Type B pancreatic cell (in vitro differentiated cells): ENCODE results near the gene ZMIZ1. TPM values are rescaled to one million over a fixed set of nuclear protein-coding genes. Genes with fewer than 3 reads are reported as not detected.

ENCODE experiments used
- DNase-seq: peaks from one replicate; pipeline ENCODE4 v3.0.0; 2021; ENCODE audit warnings: mixed read lengths; ENCODE audit not compliant: unreplicated experiment; ENCODE audit errors: extremely low spot score
- H3K27ac Mint-ChIP-seq: 2 replicates; pipeline ENCODE4 v1.8.0; 2021; ENCODE audit warnings: mild to moderate bottlenecking, mixed read lengths
- H3K27me3 Mint-ChIP-seq: 2 replicates; pipeline ENCODE4 v1.8.0; 2021; ENCODE audit warnings: mixed read lengths
- H3K36me3 Mint-ChIP-seq: 2 replicates; pipeline ENCODE4 v1.8.0; 2021; ENCODE audit warnings: mixed read lengths
- H3K4me1 Mint-ChIP-seq: one replicate; pipeline ENCODE4 v1.8.0; 2021; ENCODE audit warnings: mixed read lengths; ENCODE audit not compliant: unreplicated experiment
- H3K4me3 Mint-ChIP-seq: 2 replicates; pipeline ENCODE4 v1.8.0; 2021; ENCODE audit warnings: mild to moderate bottlenecking, mixed read lengths
- H3K9me3 Mint-ChIP-seq: 2 replicates; pipeline ENCODE4 v1.8.0; 2021; ENCODE audit warnings: mixed read lengths
- CTCF ChIP-seq: fragments of 200-600 bp; sonication (generic); conservative IDR thresholded peaks from 2 replicates; pipeline ENCODE4 v1.5.0; 2021; ENCODE audit warnings: antibody characterized with exemption, mild to moderate bottlenecking
- total RNA-seq: library from RNA; stranded (reverse); gene quantifications from 2 replicates; pipeline ENCODE4 v1.2.1, GENCODE V29; 2021; ENCODE audit warnings: low replicate concordance

Gene ZMIZ1
- total RNA-seq, 1 donor from 2014 or later, result 102 TPM

DNA sequence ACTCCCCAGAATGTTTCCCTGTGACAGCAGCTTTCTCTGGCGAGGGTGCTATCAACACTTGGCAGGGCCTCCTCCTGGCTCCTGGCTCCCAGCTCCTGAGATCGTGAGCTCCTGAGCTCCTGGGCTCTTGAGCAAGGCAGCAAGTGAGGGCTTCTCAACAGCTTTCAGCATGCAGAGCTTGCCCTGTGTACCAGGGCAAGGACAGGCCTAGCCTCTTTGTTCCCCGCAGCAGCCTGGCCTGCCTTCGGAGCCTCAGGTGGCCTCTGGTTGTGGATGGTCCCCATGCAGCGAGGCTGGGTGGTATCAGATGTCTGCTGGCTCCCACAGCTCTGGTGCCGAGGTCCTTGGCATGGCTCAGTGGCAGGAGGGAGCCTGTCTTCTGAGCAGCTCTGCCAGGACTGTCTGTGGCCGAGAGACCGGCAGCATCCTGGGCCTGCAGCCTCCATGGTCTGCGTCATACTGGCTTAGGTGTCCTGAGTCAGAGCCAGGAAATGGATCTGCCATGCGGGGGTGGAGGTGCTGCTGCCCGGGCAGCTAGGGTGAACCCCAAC lies 44.2 kb downstream of the ZMIZ1 start:
- peaks cover 10% of the 10 kb centered on the region for H3K36me3 Mint-ChIP-seq

DNA sequence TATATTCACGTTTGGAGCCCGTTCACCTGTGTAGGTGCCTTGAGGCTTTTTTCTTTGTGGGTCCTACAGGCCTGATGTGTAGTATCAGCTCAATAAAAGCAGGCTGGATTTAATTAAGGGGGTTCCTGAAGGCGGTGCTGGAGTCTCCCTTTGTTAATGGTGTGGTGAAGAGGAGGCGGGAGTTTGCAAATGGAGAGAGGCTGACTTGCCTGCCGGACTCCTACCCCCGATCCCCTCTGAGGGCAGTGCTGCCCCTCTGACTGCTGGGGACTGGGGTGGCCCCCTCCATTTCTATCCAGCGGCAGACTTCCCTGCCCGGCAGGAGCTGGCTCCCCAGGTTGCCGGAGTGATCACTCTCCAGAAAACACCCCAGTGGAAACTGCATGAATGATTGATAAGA lies 45.1 kb downstream of the ZMIZ1 start:
- H3K27ac Mint-ChIP-seq, result peak overlapping the region; percentile 63
- no peaks in the 10 kb centered on the region for H3K27me3 Mint-ChIP-seq
- TF ChIP-seq CTCF, result no peak
- peaks cover 10% of the 10 kb centered on the region for H3K36me3 Mint-ChIP-seq
- peaks cover 68% of the 10 kb centered on the region for H3K4me1 Mint-ChIP-seq
- DNase-seq, result no peak
- peak overlapping the region; percentile 62 for H3K4me3 Mint-ChIP-seq
- no peaks in the 10 kb centered on the region for H3K9me3 Mint-ChIP-seq

More for the DNA sequence above, 44.2 kb downstream of the ZMIZ1 start:
- TF ChIP-seq CTCF, result no peak
- peak overlapping the region; percentile 6 for H3K27ac Mint-ChIP-seq
- H3K4me1 Mint-ChIP-seq, result peaks cover 64% of the 10 kb centered on the region
- no peaks in the 10 kb centered on the region for H3K9me3 Mint-ChIP-seq
- no peaks in the 10 kb centered on the region for H3K27me3 Mint-ChIP-seq
- H3K4me3 Mint-ChIP-seq, result no peak overlapping the region
- DNase-seq, result no peak

GRCh38 chr10:79115302-79115701 lies 46.5 kb downstream of the ZMIZ1 start:
- no peak overlapping the region for H3K4me3 Mint-ChIP-seq
- no peaks in the 10 kb centered on the region for H3K9me3 Mint-ChIP-seq
- TF ChIP-seq CTCF, result no peak
- peaks cover 74% of the 10 kb centered on the region for H3K4me1 Mint-ChIP-seq
- DNase-seq, result no peak
- peaks cover 14% of the 10 kb centered on the region for H3K36me3 Mint-ChIP-seq
- no peak overlapping the region for H3K27ac Mint-ChIP-seq
- H3K27me3 Mint-ChIP-seq, result no peaks in the 10 kb centered on the region

GRCh38 chr10:79116368-79116767 lies 47.6 kb downstream of the ZMIZ1 start:
- Mint-ChIP-seq H3K9me3 (no peaks in the 10 kb centered on the region), H3K4me1 (peaks cover 70% of the 10 kb centered on the region), H3K4me3 (no peak overlapping the region), H3K36me3 (peaks cover 14% of the 10 kb centered on the region), H3K27me3 (no peaks in the 10 kb centered on the region), H3K27ac (peak overlapping the region; percentile 87)
- DNase-seq, result no peak
- TF ChIP-seq CTCF, result no peak

GRCh38 chr10:79116801-79117723 lies 48.3 kb downstream of the ZMIZ1 start:
- no peaks in the 10 kb centered on the region for H3K9me3 Mint-ChIP-seq
- peak overlapping the region; percentile 69 for H3K4me3 Mint-ChIP-seq
- H3K36me3 Mint-ChIP-seq, result peaks cover 14% of the 10 kb centered on the region
- no peaks in the 10 kb centered on the region for H3K27me3 Mint-ChIP-seq
- peak overlapping the region; percentile 87 for H3K27ac Mint-ChIP-seq
- TF ChIP-seq CTCF, result no peak
- DNase-seq, result no peak
- H3K4me1 Mint-ChIP-seq, result peaks cover 63% of the 10 kb centered on the region
